ENCODE measurements around the gene NLRC3. TPM values are rescaled to one million over a fixed set of nuclear protein-coding genes. Genes with fewer than 3 reads are reported as not detected.

NLRC3 gene
- total RNA-seq, 2 donors from 2014 or later = 2.5 to 3.7 TPM

GRCh38 chr16:3490911-3491629 lies 86.1 kb downstream of the NLRC3 start:
- no peak overlapping the region for H3K4me3 ChIP-seq
- DNase-seq (ENCODE audit: low spot score) = no peak
- no peak overlapping the region for H3K27ac ChIP-seq
- H3K4me1 ChIP-seq (ENCODE audit: control insufficient read depth in 1 of 2, low read depth in 2 of 2) = no peaks in the 10 kb centered on the region
- H3K36me3 ChIP-seq = peaks cover 9% of the 10 kb centered on the region
- no peak for ATAC-seq (ENCODE audit: insufficient number of reproducible peaks, low FRiP score, low read depth)
- H3K27me3 ChIP-seq (replicated peaks; ENCODE audit: insufficient read depth) = no peaks in the 10 kb centered on the region
- no peak for TF ChIP-seq CTCF (IDR thresholded peaks at IDR 0.05)
- no peaks in the 10 kb centered on the region for H3K9me3 ChIP-seq

Other genes starting within 250 kb of the NLRC3 start
- gene OR2C1, start 221.5 kb downstream of the NLRC3 start, total RNA-seq = not detected
- 10 to 100 TPM; 12.5 to 15.0 TPM for gene ZSCAN32, start 176.4 kb downstream of the NLRC3 start, total RNA-seq
- 10 to 100 TPM in 1 of 2 donors, 1 to 10 TPM in 1; 5.4 to 16.8 TPM for gene ZNF174, start 176.2 kb downstream of the NLRC3 start, total RNA-seq
- 1 to 10 TPM; 2.3 to 6.2 TPM for gene ZNF597, start 133.9 kb downstream of the NLRC3 start, total RNA-seq
- 10 to 100 TPM; 25.2 to 40.6 TPM for gene NAA60, start 133.7 kb downstream of the NLRC3 start, total RNA-seq
- not detected for gene C16orf90, start 81.9 kb downstream of the NLRC3 start, total RNA-seq
- 10 to 100 TPM; 23.4 to 25.0 TPM for gene CLUAP1, start 76.4 kb downstream of the NLRC3 start, total RNA-seq
- gene SLX4, start 34.2 kb upstream of the NLRC3 start, total RNA-seq = 1 to 10 TPM; 6.9 to 7.8 TPM
- gene DNASE1, start 77.3 kb upstream of the NLRC3 start, total RNA-seq = 10 to 100 TPM; 17.4 to 22.9 TPM
- 10 to 100 TPM; 33.2 to 51.1 TPM for gene TRAP1, start 140.1 kb upstream of the NLRC3 start, total RNA-seq